Activated T-helper 1 cell treated with Interleukin-2 at 50 U/mL for 16 hours (primary cell): ENCODE results near the gene WDR55.
"Not testable (repeated sequence)": the region's sequence is repeated elsewhere in the genome, so short reads cannot be mapped to it uniquely, and the experiment has no call there.

ENCODE experiments used
- DNase-seq: peaks from one replicate; pipeline ENCODE4 v3.0.0-alpha.2; 2020; ENCODE audit warnings: low read depth

Gene WDR55

DNA sequence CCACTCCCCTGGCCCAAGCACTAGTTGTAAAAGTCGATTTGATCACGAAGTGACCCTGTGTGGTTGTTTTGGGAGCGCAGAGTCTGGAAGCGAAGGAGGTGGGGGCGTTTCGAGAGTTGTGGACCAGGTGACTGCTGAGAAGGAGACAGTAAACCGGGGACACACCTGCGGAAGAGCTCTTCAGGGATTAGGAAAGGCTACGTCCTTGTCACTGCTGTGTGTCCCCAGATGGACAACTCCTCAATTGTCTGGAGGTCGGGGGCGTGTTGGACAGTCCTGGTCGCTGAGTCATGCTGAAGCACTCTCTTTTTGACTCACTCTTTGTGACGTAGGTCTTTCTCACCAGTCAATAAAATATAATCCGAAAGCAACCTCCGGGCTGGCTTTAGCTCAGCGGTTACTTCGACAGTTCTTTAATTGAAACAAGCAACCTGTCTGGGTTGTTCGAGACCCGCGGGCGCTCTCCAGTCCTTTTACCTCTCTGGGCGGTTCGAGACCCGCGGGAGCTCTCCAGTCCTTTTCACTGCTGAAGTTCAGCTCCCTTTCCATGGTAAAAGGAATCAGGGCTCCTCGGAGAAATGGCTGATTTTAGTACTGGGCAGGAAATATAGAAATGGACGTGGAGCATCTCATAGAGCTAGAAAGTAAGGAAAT, 46.3 kb downstream of the WDR55 start:
- peak; percentile 72 for DNase-seq

- DNase-seq, result no peak
Observed at GRCh38 chr5:140711794-140712193, 47.1 kb downstream of the WDR55 start.

GRCh38 chr5:140713562-140714094, 48.9 kb downstream of the WDR55 start:
- DNase-seq, result no peak

- not testable (repeated sequence) for DNase-seq
Observed at GRCh38 chr5:140716238-140716637, 51.5 kb downstream of the WDR55 start.

DNA sequence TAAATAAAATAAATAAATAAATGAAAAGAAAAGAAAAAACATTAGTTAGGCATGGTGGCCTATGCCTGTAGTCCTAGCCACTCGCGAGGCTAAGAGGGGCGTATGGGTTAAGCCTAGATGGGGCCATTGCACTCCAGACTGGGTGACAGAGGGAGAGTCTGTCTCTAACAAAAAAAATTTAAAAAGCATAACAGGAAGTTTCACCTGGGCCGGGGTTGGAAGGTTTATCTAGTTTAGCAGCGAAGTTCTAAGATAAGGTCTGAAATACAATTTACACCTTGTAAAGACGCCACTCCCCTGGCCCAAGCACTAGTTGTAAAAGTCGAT, 53.5 kb downstream of the WDR55 start:
- no peak for DNase-seq

DNA sequence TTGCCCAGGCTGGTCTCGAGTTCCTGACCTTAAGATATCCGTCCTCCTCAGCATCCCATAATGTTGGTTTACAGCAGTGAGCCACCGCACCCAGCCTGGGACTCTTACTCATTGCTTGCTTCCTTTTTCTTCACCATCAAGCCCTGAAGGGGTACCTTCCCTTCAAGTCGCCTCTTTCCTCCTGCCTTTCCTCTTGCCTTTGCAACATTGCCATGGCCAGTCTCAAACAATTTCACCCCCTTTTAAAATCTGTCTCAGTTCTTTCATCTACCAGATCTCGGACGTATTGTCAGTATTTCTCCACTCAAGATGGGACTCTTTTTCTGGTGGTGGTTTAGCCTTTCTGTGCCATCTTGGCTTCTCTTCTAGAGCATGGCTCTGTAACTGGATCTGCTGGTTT, 56.0 kb downstream of the WDR55 start:
- not testable (repeated sequence) for DNase-seq

DNA sequence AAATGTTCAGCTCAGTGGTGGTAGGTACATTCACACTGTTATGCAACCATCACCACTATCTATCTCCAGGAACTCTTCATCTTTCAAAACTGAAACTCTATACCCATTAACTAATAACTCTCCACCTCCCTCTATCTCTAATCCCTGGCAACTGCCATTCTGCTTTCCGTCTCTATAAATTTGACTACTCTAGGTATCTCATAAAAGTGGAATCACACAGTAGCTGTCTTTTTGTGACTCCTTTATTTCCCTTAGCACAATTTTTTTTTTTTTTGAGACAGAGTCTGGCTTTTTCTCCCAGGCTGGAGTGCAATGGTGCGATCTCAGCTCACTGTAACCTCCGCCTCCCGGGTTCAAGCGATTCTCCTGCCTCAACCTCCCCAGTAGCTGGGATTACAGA, 56.7 kb downstream of the WDR55 start:
- DNase-seq, result not testable (repeated sequence)
